ENCODE measurements around the gene PLCB4.

PLCB4 gene

GRCh38 chr20:9172851-9173250 lies 104.0 kb downstream of the PLCB4 start:
- Histone ChIP-seq H3K9me3 (ENCODE audit: insufficient read depth, low read depth, low read length) (no peaks in the 10 kb centered on the region), H3K4me1 (ENCODE audit: insufficient read depth, low read length, poor library complexity, severe bottlenecking) (peaks cover 49% of the 10 kb centered on the region), H3F3A (ENCODE audit: low read depth) (0 out of 2 replicates have a peak, but pooled peaks cover 4% of the 10 kb centered on the region), H3K27me3 (ENCODE audit: insufficient read depth, low read length, poor library complexity, severe bottlenecking) (no peaks in the 10 kb centered on the region), H3K4me2 (ENCODE audit: low read depth, low read length, poor library complexity, severe bottlenecking) (peak overlapping the region; percentile 65), H3K4me3 (ENCODE audit: low read length, poor library complexity, severe bottlenecking) (peak overlapping the region; percentile 55), H4K20me1 (ENCODE audit: insufficient read depth, low read length, poor library complexity, severe bottlenecking) (peaks cover 4% of the 10 kb centered on the region), H2AFZ (ENCODE audit: low read length) (no peak overlapping the region), H3K9ac (ENCODE audit: low read depth, low read length, poor library complexity, severe bottlenecking) (no peak overlapping the region), H3K79me2 (ENCODE audit: insufficient read depth, low read length) (peaks cover 55% of the 10 kb centered on the region), H3K36me3 (ENCODE audit: insufficient read depth, low read length) (no peaks in the 10 kb centered on the region), H3K9me2 (replicated peaks; ENCODE audit: low read depth, low read length) (no peaks in the 10 kb centered on the region)
- no peak for TF ChIP-seq EZH2phosphoT487 (IDR thresholded peaks at IDR 0.05; ENCODE audit: borderline replicate concordance)
- peak; percentile 84 for TF ChIP-seq CTCF (conservative IDR thresholded peaks at IDR 0.05; ENCODE audit: low read length)

- no peak overlapping the region for H3K9ac ChIP-seq (ENCODE audit: low read depth, low read length, poor library complexity, severe bottlenecking)
- H3K4me2 ChIP-seq (ENCODE audit: low read depth, low read length, poor library complexity, severe bottlenecking) = no peak overlapping the region
- no peaks in the 10 kb centered on the region for H3K9me3 ChIP-seq (ENCODE audit: insufficient read depth, low read depth, low read length)
- peaks cover 39% of the 10 kb centered on the region for H3K4me1 ChIP-seq (ENCODE audit: insufficient read depth, low read length, poor library complexity, severe bottlenecking)
- H2AFZ ChIP-seq (ENCODE audit: low read length) = no peak overlapping the region
- TF ChIP-seq EZH2phosphoT487 (IDR thresholded peaks at IDR 0.05; ENCODE audit: borderline replicate concordance) = no peak
- no peak for TF ChIP-seq CTCF (conservative IDR thresholded peaks at IDR 0.05; ENCODE audit: low read length)
- 0 out of 2 replicates have a peak, but pooled peaks cover 4% of the 10 kb centered on the region for H3F3A ChIP-seq (ENCODE audit: low read depth)
- no peaks in the 10 kb centered on the region for H3K36me3 ChIP-seq (ENCODE audit: insufficient read depth, low read length)
- no peaks in the 10 kb centered on the region for H3K27me3 ChIP-seq (ENCODE audit: insufficient read depth, low read length, poor library complexity, severe bottlenecking)
- H3K9me2 ChIP-seq (replicated peaks; ENCODE audit: low read depth, low read length) = no peaks in the 10 kb centered on the region
- H3K4me3 ChIP-seq (ENCODE audit: low read length, poor library complexity, severe bottlenecking) = no peak overlapping the region
- H4K20me1 ChIP-seq (ENCODE audit: insufficient read depth, low read length, poor library complexity, severe bottlenecking) = peaks cover 4% of the 10 kb centered on the region
- H3K79me2 ChIP-seq (ENCODE audit: insufficient read depth, low read length) = peaks cover 42% of the 10 kb centered on the region
Observed at GRCh38 chr20:9177278-9177677, 108.4 kb downstream of the PLCB4 start.

- Histone ChIP-seq H3K27me3 (ENCODE audit: insufficient read depth, low read length, poor library complexity, severe bottlenecking) (no peaks in the 10 kb centered on the region), H3K9me2 (replicated peaks; ENCODE audit: low read depth, low read length) (no peaks in the 10 kb centered on the region), H4K20me1 (ENCODE audit: insufficient read depth, low read length, poor library complexity, severe bottlenecking) (no peaks in the 10 kb centered on the region), H3K4me2 (ENCODE audit: low read depth, low read length, poor library complexity, severe bottlenecking) (peak overlapping the region; percentile 30), H3F3A (ENCODE audit: low read depth) (no peaks in the 10 kb centered on the region), H3K4me3 (ENCODE audit: low read length, poor library complexity, severe bottlenecking) (no peak overlapping the region), H2AFZ (ENCODE audit: low read length) (no peak overlapping the region), H3K79me2 (ENCODE audit: insufficient read depth, low read length) (peaks cover 48% of the 10 kb centered on the region), H3K4me1 (ENCODE audit: insufficient read depth, low read length, poor library complexity, severe bottlenecking) (peaks cover 34% of the 10 kb centered on the region), H3K36me3 (ENCODE audit: insufficient read depth, low read length) (no peaks in the 10 kb centered on the region), H3K9me3 (ENCODE audit: insufficient read depth, low read depth, low read length) (no peaks in the 10 kb centered on the region), H3K9ac (ENCODE audit: low read depth, low read length, poor library complexity, severe bottlenecking) (no peak overlapping the region)
- no peak for TF ChIP-seq CTCF (conservative IDR thresholded peaks at IDR 0.05; ENCODE audit: low read length)
- no peak for TF ChIP-seq EZH2phosphoT487 (IDR thresholded peaks at IDR 0.05; ENCODE audit: borderline replicate concordance)
Observed at GRCh38 chr20:9179193-9179802, 110.4 kb downstream of the PLCB4 start.
